NCI-H2107 treated with DMSO at 0.1 percent for 48 hours (cell line): Measurements from ENCODE around the gene DGKK.

Experiments
- DNase-seq: peaks from one replicate; lab custom pipeline; 2025; ENCODE audit not compliant: unreplicated experiment; lab: John Stamatoyannopoulos, UW

Gene DGKK

DNA sequence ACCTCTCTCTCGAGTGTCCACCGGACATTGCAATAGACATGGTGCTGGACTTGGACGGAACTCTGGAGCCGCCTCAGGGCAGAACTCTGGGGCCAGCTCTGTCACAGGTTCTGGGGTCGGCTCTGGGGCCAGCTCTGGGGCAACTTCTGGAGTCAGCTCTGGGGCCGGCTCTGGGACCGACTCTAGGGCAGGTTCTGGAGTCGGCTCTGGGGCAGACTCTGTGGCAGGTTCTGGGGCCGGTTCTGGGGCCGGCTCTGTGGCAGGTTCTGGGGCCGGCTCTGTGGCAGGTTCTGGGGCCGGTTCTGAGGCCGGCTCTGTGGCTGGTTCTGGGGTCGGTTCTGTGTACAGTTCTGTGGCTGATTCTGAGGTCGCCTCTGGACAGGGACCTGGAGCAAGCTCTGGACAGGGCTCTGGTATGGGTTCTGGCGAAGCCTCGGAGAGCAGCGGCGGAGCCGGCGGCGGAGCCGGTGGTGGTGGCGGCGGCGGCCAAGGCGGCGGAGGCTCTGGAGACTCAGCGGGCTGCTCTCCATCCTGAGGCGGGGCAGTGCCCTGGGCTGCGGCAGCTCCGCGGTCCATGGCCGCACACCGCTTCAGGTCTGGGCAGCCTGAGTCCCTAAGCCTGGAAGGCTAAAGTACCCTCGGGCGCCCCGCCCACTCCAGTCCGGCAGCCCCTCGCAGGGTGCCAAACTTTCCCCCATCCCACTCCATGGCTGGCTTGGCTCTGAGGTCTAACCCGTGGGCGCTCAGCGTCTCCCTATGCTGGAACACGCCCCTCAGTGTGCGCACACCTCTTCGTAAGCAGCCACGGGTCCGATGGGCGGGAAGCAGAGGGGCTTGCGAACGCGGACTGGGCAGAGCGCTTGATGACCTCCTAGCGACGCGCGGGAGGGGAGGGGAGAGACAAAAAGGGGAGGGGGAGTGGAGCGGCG, at the start of gene DGKK:
TSS of gene DGKK (minus strand) at position 723 of the 929 bp plus-strand sequence. CDS start at position 576, 147 bp downstream.
- no peak for DNase-seq

- no peak for DNase-seq
These were observed 44.2 kb upstream of the DGKK start for GRCh38 chrX:50514811-50515210.

DNA sequence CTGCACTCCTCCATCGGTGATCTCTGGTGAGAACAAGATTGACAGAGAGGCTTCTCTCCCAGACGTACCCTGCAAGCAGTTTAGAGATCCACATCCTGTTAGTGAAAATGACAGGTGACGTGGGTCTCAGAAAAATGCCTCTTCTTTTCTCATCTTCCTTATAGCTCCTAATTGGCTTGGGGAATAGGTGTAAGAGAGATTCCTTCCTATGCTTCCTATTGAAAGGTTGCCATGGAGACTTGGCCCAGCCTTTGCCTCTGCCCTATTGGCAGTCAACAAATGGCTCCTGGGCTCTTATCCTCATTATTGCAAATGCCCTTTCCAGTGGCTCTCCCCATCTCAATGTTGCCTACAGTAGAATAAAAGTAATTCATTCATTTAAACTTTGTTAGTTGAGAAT, 26.5 kb upstream of the DGKK start:
- no peak for DNase-seq

- no peak for DNase-seq
These were observed 25.0 kb upstream of the DGKK start for GRCh38 chrX:50495616-50496015.

DNA sequence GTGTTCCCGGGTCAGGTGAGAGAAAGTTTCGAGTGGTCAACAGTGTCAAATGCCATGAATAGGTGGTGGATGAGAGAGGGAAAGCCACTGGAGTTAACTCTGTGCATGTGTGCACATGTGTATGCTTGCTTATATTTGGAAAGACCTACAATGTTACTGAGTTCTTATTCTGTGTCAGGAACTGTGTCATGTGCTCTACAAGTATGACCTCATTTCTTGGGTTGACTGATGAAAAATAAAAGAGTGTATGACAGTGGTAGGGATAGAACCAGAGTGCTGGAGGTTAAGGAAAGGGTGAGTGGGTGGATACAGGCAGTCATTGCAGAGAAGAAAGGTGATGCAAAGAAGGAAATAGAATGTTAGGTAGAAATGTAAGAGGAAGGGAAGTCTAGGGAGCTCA, 22.1 kb upstream of the DGKK start:
- no peak for DNase-seq

- DNase-seq, result no peak
These were observed 14.0 kb upstream of the DGKK start for GRCh38 chrX:50484662-50485061.

GRCh38 chrX:50483283-50483682, 12.7 kb upstream of the DGKK start:
- DNase-seq, result no peak

- DNase-seq, result no peak
These were observed 4.6 kb upstream of the DGKK start for GRCh38 chrX:50475208-50475607.

GRCh38 chrX:50471390-50471789, 765 bp upstream of the DGKK start:
- no peak for DNase-seq

- no peak for DNase-seq
These were observed 1.4 kb downstream of the DGKK start for GRCh38 chrX:50469206-50469605.

- DNase-seq, result no peak
These were observed 11.0 kb downstream of the DGKK start for GRCh38 chrX:50459615-50460014.

DNA sequence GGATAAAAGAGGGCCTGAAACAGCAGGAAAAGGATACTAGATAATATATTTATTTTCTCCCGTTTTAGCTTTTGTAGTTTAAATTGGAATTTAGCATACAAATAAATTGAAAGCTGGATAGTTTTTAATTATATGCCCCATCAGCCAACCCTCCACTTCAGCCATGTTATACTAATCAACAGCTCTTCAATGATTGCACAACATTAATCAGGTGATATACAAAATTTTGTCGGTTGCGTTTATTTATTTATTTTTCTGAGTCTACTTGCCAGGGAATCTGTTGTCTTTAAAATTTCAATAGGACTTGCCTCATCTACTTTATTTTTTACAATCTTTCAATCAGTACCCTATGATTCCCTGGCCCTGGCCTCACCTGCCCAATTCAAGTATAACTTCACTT, 12.1 kb downstream of the DGKK start:
- DNase-seq, result no peak

DNA sequence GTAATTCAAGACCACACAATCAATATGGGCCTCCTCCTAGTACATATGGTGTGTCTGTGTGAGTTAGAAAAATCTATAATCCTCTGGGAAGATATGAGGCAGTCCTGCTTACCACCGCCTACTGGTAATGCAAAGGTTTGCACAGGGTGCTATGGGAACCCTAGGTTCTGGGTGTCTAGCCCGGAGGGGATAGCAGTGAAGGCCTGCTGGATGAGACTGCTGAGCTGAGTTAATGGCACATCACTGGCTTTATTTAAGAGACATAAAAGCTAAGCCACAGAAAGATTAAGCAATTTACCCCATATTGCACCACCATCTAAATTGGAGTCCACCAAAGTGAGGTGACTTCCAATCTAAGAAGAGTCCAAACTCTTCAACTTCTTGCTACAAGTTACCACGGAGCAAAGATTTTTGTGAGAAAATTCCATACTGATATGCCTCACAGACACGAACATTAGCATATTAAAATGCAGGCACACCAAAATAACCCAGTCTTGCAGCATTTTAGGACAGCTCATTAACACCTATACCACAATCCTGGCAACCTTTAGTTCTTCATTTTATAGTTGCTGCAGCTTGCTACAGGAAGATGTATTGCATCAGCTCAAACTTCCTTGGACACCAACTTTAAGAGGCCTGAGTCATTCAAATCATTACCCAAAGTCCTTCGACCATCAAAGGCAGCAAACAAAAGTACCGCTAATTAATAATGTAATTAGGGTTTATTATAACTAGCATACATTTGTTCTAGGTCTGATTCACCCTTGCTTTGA, 13.7 kb downstream of the DGKK start:
- DNase-seq, result no peak

DNA sequence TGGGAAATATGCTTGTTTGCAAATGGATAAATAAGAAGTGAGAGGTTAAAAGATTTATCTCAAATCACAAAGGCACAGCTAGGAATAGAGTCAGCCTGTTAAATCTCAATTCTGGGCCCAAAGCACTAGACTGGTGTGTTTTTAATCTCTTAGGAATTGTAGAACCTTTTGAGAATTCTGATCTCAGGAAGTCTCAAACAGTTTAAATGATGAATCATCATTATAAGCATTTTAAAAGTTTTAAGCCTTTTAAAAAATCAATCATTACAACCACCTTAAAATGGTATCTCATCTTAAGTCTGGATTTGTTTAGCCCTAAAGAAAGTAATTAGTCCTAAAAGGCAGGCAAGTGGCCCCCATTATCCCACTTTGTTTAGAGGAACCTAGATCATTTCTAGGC, 17.8 kb downstream of the DGKK start:
- no peak for DNase-seq

GRCh38 chrX:50450324-50450723, 20.3 kb downstream of the DGKK start:
- DNase-seq, result no peak

- no peak for DNase-seq
These were observed 22.1 kb downstream of the DGKK start for GRCh38 chrX:50448565-50448964.

- no peak for DNase-seq
These were observed 23.1 kb downstream of the DGKK start for GRCh38 chrX:50447535-50447934.

- no peak for DNase-seq
These were observed 28.1 kb downstream of the DGKK start for GRCh38 chrX:50442426-50443116.

- no peak for DNase-seq
These were observed 33.8 kb downstream of the DGKK start for GRCh38 chrX:50436797-50437196.

DNA sequence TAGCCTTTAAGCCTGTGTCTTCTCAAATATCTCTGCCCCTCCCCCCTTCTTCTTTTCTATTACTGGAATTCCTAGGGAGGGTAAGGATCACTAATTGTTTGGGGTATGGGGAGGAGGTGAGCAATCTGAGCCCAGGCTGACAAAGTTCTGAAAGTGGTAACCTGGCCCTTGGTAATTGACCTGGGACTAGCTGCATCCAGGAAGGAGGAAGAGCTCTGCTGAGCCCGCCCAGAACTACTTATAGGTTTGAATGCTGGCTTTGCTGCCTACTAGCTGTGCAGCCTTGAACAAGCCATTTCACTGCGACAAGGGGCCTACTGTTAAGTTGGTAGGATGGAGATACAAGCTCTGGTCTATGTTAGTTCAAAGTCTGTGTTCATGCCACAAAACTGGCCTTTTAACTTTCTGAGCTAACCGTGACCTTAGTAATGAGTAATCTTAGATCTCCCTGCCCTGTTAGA, 37.8 kb downstream of the DGKK start:
- DNase-seq, result no peak

GRCh38 chrX:50431623-50432022, 39.0 kb downstream of the DGKK start:
- DNase-seq, result no peak
